SU-DHL-6 (cell line): ENCODE data around the gene AGAP3.

Experiments
- H2AFZ ChIP-seq: fragments of 200-600 bp; sonication (generic); 2 replicates; pipeline ENCODE4 v1.6.1; 2014; ENCODE audit warnings: low read depth, mild to moderate bottlenecking, moderate library complexity, mixed read lengths, antibody characterized with exemption, low read length; ENCODE audit not compliant: severe bottlenecking
- H3F3A ChIP-seq: fragments of 200-600 bp; shearing (Covaris generic); 2 replicates; pipeline ENCODE4 v1.6.0; 2016; ENCODE audit warnings: antibody characterized with exemption, mild to moderate bottlenecking; ENCODE audit not compliant: insufficient read depth
- H3K27ac ChIP-seq: fragments of 200-600 bp; sonication (generic); 2 replicates; pipeline ENCODE4 v1.5.1; 2016; ENCODE audit warnings: low read depth, mild to moderate bottlenecking, low read length, moderate library complexity, mixed read lengths
- H3K27me3 ChIP-seq: fragments of 200-600 bp; sonication (generic), shearing (Covaris generic); 2 replicates; pipeline ENCODE4 v1.6.0; 2014; ENCODE audit warnings: mild to moderate bottlenecking, low read length
- H3K36me3 ChIP-seq: fragments of 200-600 bp; sonication (generic); 2 replicates; pipeline ENCODE4 v1.6.1; 2014; ENCODE audit warnings: mild to moderate bottlenecking, low read length, mixed read lengths
- H3K4me2 ChIP-seq: fragments of 300-600, 200-600 bp; shearing (Covaris generic), sonication (generic); 2 replicates; pipeline ENCODE4 v1.6.0; 2014; ENCODE audit warnings: low read length, low read depth, mild to moderate bottlenecking; ENCODE audit not compliant: poor library complexity, severe bottlenecking
- H3K4me3 ChIP-seq: fragments of 200-600 bp; sonication (generic); 2 replicates; pipeline ENCODE4 v1.5.1; 2014; ENCODE audit warnings: antibody characterized with exemption, low read length, mild to moderate bottlenecking, mixed read lengths; ENCODE audit not compliant: insufficient read depth, poor library complexity, severe bottlenecking
- H3K79me2 ChIP-seq: fragments of 200-600 bp; sonication (generic); 2 replicates; pipeline ENCODE4 v1.6.1; 2014; ENCODE audit warnings: mild to moderate bottlenecking, low read length, moderate library complexity; ENCODE audit not compliant: insufficient read depth
- H3K9ac ChIP-seq: fragments of 200-600 bp; sonication (generic); 2 replicates; pipeline ENCODE4 v1.7.0; 2014; ENCODE audit warnings: mild to moderate bottlenecking, low read length
- H3K9me2 ChIP-seq: fragments of 200-600 bp; sonication (generic); replicated peaks from 2 replicates; pipeline ENCODE4 v1.6.1; 2014; ENCODE audit warnings: low read length; ENCODE audit not compliant: insufficient read depth
- H3K9me3 ChIP-seq: fragments of 200-600 bp; sonication (generic); 2 replicates; pipeline ENCODE4 v1.6.1; 2014; ENCODE audit warnings: low read length, mixed read lengths; ENCODE audit not compliant: insufficient read depth
- H4K20me1 ChIP-seq: fragments of 200-600 bp; sonication (generic); 2 replicates; pipeline ENCODE4 v1.6.1; 2014; ENCODE audit warnings: low read depth, mild to moderate bottlenecking, antibody characterized with exemption, low read length, moderate library complexity, mixed read lengths
- CTCF ChIP-seq: fragments of 200-600 bp; sonication (generic); IDR thresholded peaks from one replicate; pipeline ENCODE4 v1.5.1; 2017; ENCODE audit warnings: antibody characterized with exemption, mild to moderate bottlenecking, low read length, moderate library complexity; ENCODE audit not compliant: insufficient read depth, poor library complexity, severe bottlenecking
- EZH2phosphoT487 ChIP-seq: fragments of 200-600 bp; sonication (generic), shearing (Covaris generic); conservative IDR thresholded peaks from 2 replicates; pipeline ENCODE4 v1.6.1; 2018; ENCODE audit warnings: mild to moderate bottlenecking, antibody characterized with exemption, low read length, moderate library complexity, mixed read lengths

AGAP3 gene

GRCh38 chr7:151085691-151086620, at the start of gene AGAP3:
Gene AGAP3 (plus strand): TSS chr7:151086475. CDS start chr7:151086742, 267 bp downstream.
- Histone ChIP-seq H3K27me3 (no peaks in the 10 kb centered on the region), H3K79me2 (peaks cover 14% of the 10 kb centered on the region), H3K9me2 (no peaks in the 10 kb centered on the region), H4K20me1 (no peaks in the 10 kb centered on the region), H3F3A (0 out of 2 replicates have a peak, but pooled peaks cover 5% of the 10 kb centered on the region), H2AFZ (peak within 1 kb of the TSS; percentile 17), H3K27ac (no peak within 1 kb of the TSS), H3K9me3 (no peaks in the 10 kb centered on the region), H3K9ac (peak within 1 kb of the TSS; percentile 40), H3K4me3 (peak within 1 kb of the TSS; percentile 46), H3K36me3 (no peaks in the 10 kb centered on the region), H3K4me2 (peak within 1 kb of the TSS; percentile 54)
- no peak for TF ChIP-seq EZH2phosphoT487
- TF ChIP-seq CTCF: no peak

- no peak overlapping the region for H3K4me2 ChIP-seq
Observed at GRCh38 chr7:151038951-151039849, 47.1 kb upstream of the AGAP3 start.

More at GRCh38 chr7:151038951-151039849, 47.1 kb upstream of the AGAP3 start:
- H3K9me3 ChIP-seq: no peaks in the 10 kb centered on the region
- no peak overlapping the region for H2AFZ ChIP-seq
- no peak overlapping the region for H3K9ac ChIP-seq
- no peaks in the 10 kb centered on the region for H3K9me2 ChIP-seq
- H4K20me1 ChIP-seq: no peaks in the 10 kb centered on the region
- no peaks in the 10 kb centered on the region for H3K36me3 ChIP-seq
- H3K27me3 ChIP-seq: no peaks in the 10 kb centered on the region
- H3K4me3 ChIP-seq: no peak overlapping the region
- H3F3A ChIP-seq: no peaks in the 10 kb centered on the region
- no peak overlapping the region for H3K27ac ChIP-seq
- TF ChIP-seq EZH2phosphoT487 (no peak), CTCF (no peak)
- H3K79me2 ChIP-seq: no peaks in the 10 kb centered on the region
